HG03103 (cell line): Measurements from ENCODE around the gene ZNF521.

Experiments used
- ATAC-seq: cut with Tn5 transposase; IDR thresholded peaks from one replicate; pipeline ENCODE4 v1.9.1; 2021; ENCODE audit warnings: low read depth; ENCODE audit not compliant: unreplicated experiment

ZNF521 gene

GRCh38 chr18:25351777-25352628 lies at the start of gene ZNF521:
TSS of gene ZNF521 (minus strand) at chr18:25352166. CDS start at chr18:25350946, 1,220 bp downstream.
- ATAC-seq: peak; percentile 71

GRCh38 chr18:25399554-25399953 lies 47.6 kb upstream of the ZNF521 start:
- ATAC-seq: no peak

- no peak for ATAC-seq
These were observed 40.2 kb upstream of the ZNF521 start for GRCh38 chr18:25392192-25392591.

- no peak for ATAC-seq
These were observed 21.6 kb upstream of the ZNF521 start for GRCh38 chr18:25373432-25374179.

- no peak for ATAC-seq
These were observed 18.4 kb upstream of the ZNF521 start for GRCh38 chr18:25370391-25370790.

- no peak for ATAC-seq
These were observed 13.3 kb upstream of the ZNF521 start for GRCh38 chr18:25365242-25365641.

- ATAC-seq: no peak
These were observed 12.8 kb upstream of the ZNF521 start for GRCh38 chr18:25364732-25365131.

- no peak for ATAC-seq
These were observed 8.4 kb upstream of the ZNF521 start for GRCh38 chr18:25360301-25360899.

GRCh38 chr18:25353080-25353479 lies 1.1 kb upstream of the ZNF521 start:
- ATAC-seq: no peak

- ATAC-seq: no peak
These were observed 651 bp upstream of the ZNF521 start for GRCh38 chr18:25352629-25353005.

GRCh38 chr18:25351280-25351775 lies 638 bp downstream of the ZNF521 start:
- ATAC-seq: no peak

GRCh38 chr18:25350489-25351251 lies 1.3 kb downstream of the ZNF521 start:
- ATAC-seq: no peak

- ATAC-seq: no peak
These were observed 2.0 kb downstream of the ZNF521 start for GRCh38 chr18:25349926-25350487.

GRCh38 chr18:25349131-25349925 lies 2.6 kb downstream of the ZNF521 start:
- no peak for ATAC-seq

- no peak for ATAC-seq
These were observed 3.4 kb downstream of the ZNF521 start for GRCh38 chr18:25348386-25349130.

GRCh38 chr18:25346561-25346960 lies 5.4 kb downstream of the ZNF521 start:
- no peak for ATAC-seq

GRCh38 chr18:25345081-25345866 lies 6.7 kb downstream of the ZNF521 start:
- no peak for ATAC-seq

GRCh38 chr18:25341831-25342230 lies 10.1 kb downstream of the ZNF521 start:
- no peak for ATAC-seq
